Motor neuron (in vitro differentiated cells): ENCODE results near the gene MACROD2. TPM values are rescaled to one million over a fixed set of nuclear protein-coding genes. Genes with fewer than 3 reads are reported as not detected.

Experiments
- ATAC-seq, 8 experiments: fragments of 200-7000 bp; cut with Tn5 transposase; replicated peaks in 6 of 8; 2 replicates each; pipeline ENCODE4 v1.8.0; 2021; ENCODE audit warnings: mild to moderate bottlenecking in 8 of 8, moderate library complexity in 8 of 8
- H3K27ac ChIP-seq, 2 donors: fragments of 250-450 bp; sonication (Bioruptor Pico); 2 replicates each; pipeline ENCODE4 v1.9.0; 2021; ENCODE audit warnings: antibody characterized with exemption in 2 of 2, mild to moderate bottlenecking in 2 of 2, moderate library complexity in 1 of 2
- H3K4me1 ChIP-seq, 2 donors: fragments of 250-450 bp; sonication (Bioruptor Pico); replicated peaks in 1 of 2; 2 replicates each; pipeline ENCODE4 v1.6.1; 2021; ENCODE audit warnings: antibody characterized with exemption in 2 of 2, mild to moderate bottlenecking in 2 of 2, moderate library complexity in 1 of 2
- H3K4me3 ChIP-seq, 5 donors: fragments of 250-450 bp; sonication (Bioruptor Pico); 2 replicates each; pipeline ENCODE4 v1.9.0; 2021; ENCODE audit warnings: antibody characterized with exemption in 5 of 5, mild to moderate bottlenecking in 5 of 5, moderate library complexity in 4 of 5
- WGBS, 10 experiments: fragments of 450-650 bp; shearing (Covaris generic); methylation state at CpG; one replicate each; pipeline ENCODE4 v1.0.0; 2022; 5-methylcytosine and 5-hydroxymethylcytosine counted together
- in situ Hi-C, 9 experiments: fragments of 400-800 bp; cut with MboI; loops; one replicate each; pipeline ENCODE4 v1.15.0; 2021; ENCODE audit warnings: low sequenced_read_pairs in 9 of 9, low pct_unique_long_range_greater_than_20kb in 2 of 9; ENCODE audit not compliant: unreplicated experiment in 9 of 9
- total RNA-seq, 8 experiments: library from RNA; unstranded; fragments of 300-600 nt; gene quantifications; 2 replicates each; pipeline versions ENCODE4 v1.2.3 to v1.2.4, GENCODE V29; 2022

MACROD2 gene
- total RNA-seq, 8 experiments from 2014 or later, result 4.3 to 24.9 (median 10.4) TPM

DNA sequence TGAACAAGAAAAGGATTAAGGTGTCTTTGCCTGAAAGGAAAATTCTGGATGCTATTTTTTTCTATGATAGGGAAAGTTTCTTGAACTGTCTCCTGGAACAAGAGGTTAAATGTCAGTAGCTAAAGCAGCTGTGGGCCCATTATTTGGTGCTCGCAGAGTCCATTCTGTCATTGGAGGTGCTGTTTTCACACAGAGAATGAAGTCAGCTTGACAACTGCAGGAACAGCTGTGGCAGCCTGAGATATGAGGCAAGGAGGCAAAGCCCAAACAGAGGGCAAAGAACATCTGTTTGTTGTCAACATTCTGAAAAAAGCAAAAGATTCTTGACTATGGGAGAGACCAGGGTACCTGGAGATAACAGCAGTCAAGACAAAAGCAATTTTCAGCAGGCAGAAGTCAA is 2029.8 kb downstream of the MACROD2 start:
- Histone ChIP-seq H3K4me3 (no peak overlapping the region), H3K4me1 (peaks cover 8 to 17% of the 10 kb centered on the region in 2 donors), H3K27ac (no peak overlapping the region)
- ATAC-seq, result no peak
- in situ Hi-C loops, result no loop called here
- WGBS, 10 experiments, result 33 to 100% (median 55%) methylated on average over 1 of the region's 1 CpG; no CpG with 5 or more reads in 3 of the 10 experiments

DNA sequence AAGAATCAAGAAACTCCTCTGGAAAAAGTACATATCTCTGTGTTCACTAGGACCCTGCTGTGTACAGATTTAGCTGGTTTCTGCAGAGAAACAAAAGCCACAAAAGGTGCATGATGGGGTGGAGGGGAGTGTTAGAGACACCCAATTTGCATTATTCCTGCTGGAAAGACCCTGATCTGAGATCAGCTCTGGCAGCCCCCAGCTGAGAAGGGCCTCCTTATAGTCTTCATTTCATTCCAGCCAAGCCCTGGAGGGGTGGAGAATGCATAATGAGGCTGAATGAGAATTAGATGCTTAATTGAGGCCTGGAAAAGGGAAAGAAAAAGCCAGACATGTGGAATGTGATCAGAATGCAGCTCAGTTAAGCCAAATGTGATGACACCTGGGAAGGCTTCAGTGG is 2032.4 kb downstream of the MACROD2 start:
- Histone ChIP-seq H3K4me3 (no peak overlapping the region), H3K27ac (no peak overlapping the region), H3K4me1 (peaks cover 8 to 17% of the 10 kb centered on the region in 2 donors)
- peak in 5 of 8 experiments; percentile 18 to 61 (median 57) for ATAC-seq
- in situ Hi-C loops, result no loop called here

DNA sequence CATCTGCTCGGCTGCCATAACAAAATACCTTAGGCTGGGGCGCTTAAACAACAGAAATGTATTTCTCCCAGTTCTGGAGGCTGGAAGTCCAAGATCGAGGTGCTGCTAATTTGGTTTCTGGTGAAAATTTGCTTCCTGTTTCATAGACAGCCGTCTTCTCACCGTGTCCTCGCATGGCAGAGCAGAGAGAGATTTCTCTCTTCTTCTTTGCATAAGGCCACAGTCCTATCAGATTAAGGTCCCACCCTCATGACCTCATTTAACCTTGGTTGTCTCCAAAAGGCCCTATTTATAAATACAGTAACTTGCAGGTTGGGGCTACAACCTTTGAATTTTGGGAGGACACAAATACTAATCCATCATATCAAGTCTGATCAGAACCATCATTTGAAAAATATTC is 2033.6 kb downstream of the MACROD2 start:
- Histone ChIP-seq H3K4me1 (peaks cover 5 to 17% of the 10 kb centered on the region in 2 donors), H3K27ac (no peak overlapping the region), H3K4me3 (no peak overlapping the region)
- ATAC-seq, result no peak
- in situ Hi-C loops, result no loop called here
- 45 to 100% (median 89%) methylated on average over 1 to 6 of the region's 6 CpGs; no CpG with 5 or more reads in 3 of the 10 experiments for WGBS, 10 experiments

DNA sequence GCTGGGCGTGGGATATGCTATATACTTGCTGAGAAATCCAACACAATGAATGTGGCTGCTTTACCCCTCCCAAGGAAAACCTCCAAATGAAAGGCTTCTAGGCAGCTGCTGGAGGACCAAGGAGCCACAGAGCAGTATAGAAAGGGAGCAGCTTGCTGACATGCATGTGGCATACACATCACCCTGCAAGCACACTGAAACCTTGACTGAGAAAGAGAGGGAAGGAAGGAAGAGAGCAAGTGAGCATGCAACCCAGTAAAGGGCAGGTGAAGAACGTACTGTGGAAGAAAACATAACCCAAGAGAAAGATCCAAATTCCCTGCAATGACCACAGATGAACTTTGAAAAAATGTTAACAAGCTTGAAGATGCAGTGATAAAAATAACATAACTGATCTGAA is 2034.9 kb downstream of the MACROD2 start:
- in situ Hi-C loops, result no loop called here
- ATAC-seq, result no peak
- Histone ChIP-seq H3K4me1 (peaks cover 0 to 13% of the 10 kb centered on the region in 2 donors), H3K4me3 (no peak overlapping the region), H3K27ac (no peak overlapping the region)
- WGBS, 10 experiments, result 33 to 100% (median 64%) methylated on average over 1 to 2 of the region's 2 CpGs; no CpG with 5 or more reads in 2 of the 10 experiments

DNA sequence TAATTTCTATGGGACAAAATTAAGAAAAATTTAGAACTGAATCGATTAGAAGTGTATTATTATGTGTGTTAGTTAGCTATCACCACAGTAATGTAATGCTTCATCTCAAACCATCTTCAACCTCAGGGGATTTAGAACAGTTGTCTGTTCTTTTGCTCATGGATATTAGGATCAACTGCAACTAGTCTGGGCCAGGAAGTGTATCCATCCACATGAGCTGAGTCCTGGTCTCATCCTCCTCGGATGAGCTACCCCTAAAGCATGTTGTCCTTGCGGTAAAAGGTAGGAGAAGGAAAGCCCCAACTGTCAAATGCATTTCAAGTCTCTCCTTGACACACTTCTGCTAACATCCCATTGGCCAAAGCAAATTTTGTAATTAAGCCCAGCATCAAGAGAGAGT is 2040.3 kb downstream of the MACROD2 start:
- Histone ChIP-seq H3K27ac (no peak overlapping the region), H3K4me3 (no peak overlapping the region), H3K4me1 (no peaks in the 10 kb centered on the region)
- no peak for ATAC-seq
- 36 to 96% (median 79%) methylated on average over 1 to 3 of the region's 3 CpGs; no CpG with 5 or more reads in 4 of the 10 experiments for WGBS, 10 experiments
- in situ Hi-C loops, result no loop called here

DNA sequence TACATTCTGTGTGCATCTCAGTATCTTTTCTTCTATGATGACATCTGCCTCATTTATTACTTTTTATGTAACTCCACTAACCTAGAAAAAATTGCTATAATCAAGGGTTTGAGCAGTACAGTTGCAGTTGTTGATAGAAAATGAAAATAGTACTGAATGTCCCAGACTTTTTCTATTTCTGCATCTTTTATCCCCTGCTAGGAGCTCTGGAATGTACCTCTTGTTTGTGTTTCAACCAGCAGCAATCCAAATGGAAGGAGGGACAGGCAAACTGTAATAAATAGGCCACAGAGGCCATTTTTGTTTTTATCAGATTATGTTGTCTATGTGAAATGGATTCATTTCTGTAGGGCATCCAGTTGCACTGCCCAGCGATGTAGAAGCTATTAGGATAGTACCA is 2041.0 kb downstream of the MACROD2 start:
- H3K4me3 ChIP-seq, result no peak overlapping the region
- in situ Hi-C loops, result no loop called here
- ATAC-seq, result no peak
- no peaks in the 10 kb centered on the region for H3K4me1 ChIP-seq
- 63 to 100% (median 94%) methylated on average over 1 of the region's 1 CpG; no CpG with 5 or more reads in 6 of the 10 experiments for WGBS, 10 experiments
- no peak overlapping the region for H3K27ac ChIP-seq

DNA sequence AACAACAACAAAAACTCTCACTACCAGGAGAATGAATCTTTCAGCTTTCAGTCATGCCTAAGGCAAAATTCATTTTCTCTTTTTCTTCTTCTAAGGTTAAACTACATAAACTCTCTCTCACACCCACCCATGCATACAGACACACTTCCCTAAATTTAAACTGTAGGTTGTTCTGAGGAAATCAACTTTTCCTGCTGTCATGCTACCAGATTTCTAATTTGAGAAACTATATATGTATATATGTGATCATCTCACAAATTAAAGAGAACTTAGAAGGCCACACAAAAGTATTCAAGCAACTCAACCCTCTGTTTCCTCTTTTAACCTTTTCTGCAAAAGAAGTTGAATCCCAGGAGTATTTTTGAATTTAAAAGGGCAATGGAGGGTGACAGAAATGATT is 2045.4 kb downstream of the MACROD2 start:
- no peak overlapping the region for H3K4me3 ChIP-seq
- peak in 1 of 8 experiments; percentile 21 for ATAC-seq
- H3K27ac ChIP-seq, result no peak overlapping the region
- in situ Hi-C loops, result no loop called here
- H3K4me1 ChIP-seq, result no peaks in the 10 kb centered on the region

DNA sequence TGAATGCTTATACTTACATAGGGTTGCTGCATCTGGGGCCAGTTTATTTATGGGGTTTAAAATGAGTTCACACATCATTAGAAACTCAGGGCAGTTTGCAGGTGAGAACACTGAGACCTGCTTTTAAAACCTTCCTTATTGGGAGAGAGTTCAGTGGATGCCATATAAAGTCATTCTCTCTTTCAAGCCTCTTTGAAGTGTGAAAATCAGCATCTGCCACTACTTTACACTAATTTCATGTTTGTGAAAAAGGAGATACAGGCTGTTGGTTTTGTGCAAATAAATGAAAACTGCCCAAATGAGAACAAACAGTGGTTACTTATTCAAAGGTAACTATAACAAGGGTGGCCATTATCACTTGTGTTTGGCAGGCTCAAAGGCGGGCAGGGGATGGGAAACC is 2047.4 kb downstream of the MACROD2 start:
- no peak for ATAC-seq
- in situ Hi-C loops, result no loop called here
- Histone ChIP-seq H3K27ac (no peak overlapping the region), H3K4me3 (no peak overlapping the region), H3K4me1 (no peaks in the 10 kb centered on the region)
- WGBS, 10 experiments, result 40 to 100% (median 92%) methylated on average over 1 of the region's 1 CpG; no CpG with 5 or more reads in 6 of the 10 experiments

DNA sequence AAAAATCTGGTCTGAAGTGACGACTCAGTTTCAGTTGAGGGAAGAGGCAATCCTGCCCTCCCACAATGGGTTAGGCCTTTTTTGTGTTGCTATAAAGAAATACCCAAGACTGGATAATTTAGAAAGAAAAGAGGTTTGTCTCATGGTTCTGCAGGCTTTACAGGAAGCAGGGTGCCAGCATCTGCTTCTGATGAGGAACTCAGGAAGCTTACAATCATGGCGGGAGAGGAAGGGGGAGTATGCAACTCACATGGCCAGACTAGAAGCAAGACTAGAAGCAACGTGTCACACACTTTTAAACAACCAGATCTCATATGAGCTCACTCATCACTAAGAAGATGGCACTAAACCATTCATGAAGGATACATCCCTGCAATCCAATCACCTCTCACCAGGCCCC is 2048.6 kb downstream of the MACROD2 start:
- Histone ChIP-seq H3K4me1 (peaks cover 0 to 4% of the 10 kb centered on the region in 2 donors), H3K27ac (no peak overlapping the region), H3K4me3 (no peak overlapping the region)
- WGBS, 10 experiments, result 0 to 85% (median 63%) methylated on average over 1 to 3 of the region's 3 CpGs; no CpG with 5 or more reads in 2 of the 10 experiments
- no peak for ATAC-seq
- in situ Hi-C loops, result no loop called here

DNA sequence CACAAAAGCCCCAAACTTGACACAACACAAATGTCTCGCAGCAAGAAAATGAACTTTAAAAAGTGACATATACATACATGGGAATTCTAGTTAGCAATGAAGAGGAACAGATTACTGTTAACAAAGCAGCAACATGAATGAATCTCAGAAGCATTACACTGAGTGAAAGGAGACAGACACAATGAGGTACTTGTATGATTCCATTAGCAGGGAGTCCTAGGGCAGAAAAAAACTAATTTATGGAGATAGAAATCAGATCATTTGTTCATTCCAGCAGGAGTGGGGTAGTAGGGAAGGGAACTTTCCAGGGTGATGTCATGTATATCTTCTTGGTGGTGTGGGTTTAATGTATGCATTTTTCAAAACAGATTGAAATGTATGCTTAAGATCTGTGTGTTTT is 2053.6 kb downstream of the MACROD2 start:
- peak in 5 of 8 experiments; percentile 78 to 92 (median 88) for ATAC-seq
- 33 to 100% (median 86%) methylated on average over 1 of the region's 1 CpG; no CpG with 5 or more reads in 5 of the 10 experiments for WGBS, 10 experiments
- H3K27ac ChIP-seq, result no peak overlapping the region
- H3K4me3 ChIP-seq, result no peak overlapping the region
- in situ Hi-C loops, result no loop called here
- peaks cover 25 to 37% of the 10 kb centered on the region in 2 donors for H3K4me1 ChIP-seq

DNA sequence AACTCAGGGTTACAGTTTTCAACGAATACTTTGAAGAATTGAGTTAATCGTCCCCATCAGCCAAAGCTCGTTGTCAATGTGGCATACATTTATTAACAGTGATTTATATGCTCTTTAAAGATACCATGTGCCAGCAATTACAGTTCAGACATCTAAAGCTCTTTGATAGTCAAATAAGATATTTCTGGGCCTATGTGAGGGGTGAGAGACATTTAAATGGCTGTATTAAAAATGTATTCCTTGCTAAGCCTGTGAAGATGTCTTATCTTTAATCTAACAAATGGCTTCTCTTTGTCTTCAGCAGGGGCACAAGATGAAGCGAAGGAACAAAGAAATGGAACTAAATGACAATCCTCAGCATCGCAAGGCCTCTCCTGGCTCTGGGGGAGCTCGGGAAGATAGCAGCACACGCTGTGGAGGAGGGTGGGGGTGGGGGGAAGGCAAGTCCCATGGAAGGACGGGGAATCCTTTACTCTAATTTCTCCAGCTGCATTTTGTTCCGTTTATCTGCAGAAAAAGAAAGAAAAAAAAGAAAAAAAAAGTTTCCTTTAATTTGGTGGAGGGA is 2054.3 kb downstream of the MACROD2 start:
- Histone ChIP-seq H3K4me1 (peaks cover 25 to 37% of the 10 kb centered on the region in 2 donors), H3K27ac (no peak overlapping the region)

DNA sequence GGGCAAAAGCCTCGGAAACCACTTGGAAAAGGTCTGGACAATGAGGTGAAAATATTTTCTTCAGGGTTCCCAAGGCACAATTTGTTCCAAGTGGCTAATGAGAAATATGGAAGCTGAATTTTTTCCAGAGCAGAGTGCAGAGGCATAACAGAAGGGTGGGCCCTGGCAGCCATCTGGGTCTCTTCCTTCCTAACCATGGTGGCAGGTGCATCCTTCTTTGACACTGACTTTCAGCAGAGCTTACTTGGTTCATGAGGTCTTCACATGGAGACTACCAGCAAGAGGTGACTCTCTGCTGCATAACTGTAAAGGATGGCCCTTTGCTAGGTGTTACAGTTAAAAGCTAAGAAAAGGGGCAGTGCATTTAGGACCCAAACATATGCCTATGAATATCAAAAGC is 2055.1 kb downstream of the MACROD2 start:
- H3K4me1 ChIP-seq, result peaks cover 25 to 37% of the 10 kb centered on the region in 2 donors
- WGBS, 10 experiments, result 20 to 100% (median 81%) methylated on average over 1 of the region's 1 CpG; no CpG with 5 or more reads in 6 of the 10 experiments
- peak overlapping the region in 1 of 2 donors; percentile 22 for H3K27ac ChIP-seq
- in situ Hi-C loops, result no loop called here
- no peak overlapping the region for H3K4me3 ChIP-seq
- ATAC-seq, result no peak

More for the DNA sequence above, 2054.3 kb downstream of the MACROD2 start:
- peak in 4 of 8 experiments; percentile 21 to 52 (median 47) for ATAC-seq
- in situ Hi-C loops, result no loop called here
- 0 to 67% (median 43%) methylated on average over 1 to 5 of the region's 9 CpGs; no CpG with 5 or more reads in 1 of the 10 experiments for WGBS, 10 experiments
- H3K4me3 ChIP-seq, result no peak overlapping the region

DNA sequence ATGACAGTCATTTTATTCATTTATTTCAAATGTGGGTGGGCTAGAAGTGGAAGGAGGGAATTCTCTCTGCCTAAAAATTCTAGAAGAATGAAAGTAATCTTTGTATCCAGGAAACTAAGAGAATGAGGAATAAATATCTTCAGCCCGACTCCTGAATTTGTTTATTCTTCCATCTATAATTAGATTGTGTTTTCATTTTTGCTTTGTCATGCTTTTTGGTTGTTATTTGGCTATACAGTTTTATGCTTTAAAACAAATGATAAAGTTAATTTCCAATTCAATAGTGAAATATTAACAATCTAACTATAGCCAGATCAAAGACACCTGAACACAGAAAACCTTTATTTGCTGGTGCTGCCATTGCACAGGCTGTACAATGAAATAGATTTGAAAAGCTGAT is 2056.7 kb downstream of the MACROD2 start:
- ATAC-seq, result no peak
- H3K4me1 ChIP-seq, result peaks cover 25 to 37% of the 10 kb centered on the region in 2 donors
- in situ Hi-C loops, result no loop called here
- no peak overlapping the region for H3K4me3 ChIP-seq
- H3K27ac ChIP-seq, result no peak overlapping the region
- 20 to 100% (median 80%) methylated on average over 1 of the region's 1 CpG; no CpG with 5 or more reads in 3 of the 10 experiments for WGBS, 10 experiments

DNA sequence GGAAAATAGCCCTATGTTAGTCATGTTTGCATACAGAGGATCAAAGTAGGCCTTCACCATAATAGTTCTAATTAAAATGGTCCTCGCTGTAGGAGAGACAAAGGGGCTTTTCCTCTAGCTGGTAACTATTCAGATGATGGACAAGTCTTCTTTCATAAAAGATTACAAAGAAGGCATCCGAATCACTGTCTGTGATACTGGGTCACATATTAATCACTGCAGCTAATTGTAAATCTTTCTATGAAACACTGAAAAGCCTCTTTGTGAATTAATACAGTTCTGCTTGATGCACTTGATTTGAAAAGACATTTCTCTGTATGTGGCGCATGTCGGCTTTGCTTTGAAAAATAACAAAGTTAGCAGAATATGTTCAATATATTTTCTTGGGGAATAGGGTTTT is 2057.1 kb downstream of the MACROD2 start:
- Histone ChIP-seq H3K4me1 (peaks cover 25 to 37% of the 10 kb centered on the region in 2 donors), H3K27ac (no peak overlapping the region), H3K4me3 (no peak overlapping the region)
- ATAC-seq, result peak in 3 of 8 experiments; percentile 9 to 44 (median 24)
- in situ Hi-C loops, result no loop called here
- WGBS, 10 experiments, result 0 to 83% (median 57%) methylated on average over 1 to 4 of the region's 4 CpGs; no CpG with 5 or more reads in 1 of the 10 experiments
